Measurements from ENCODE around the gene RPIA. TPM values are rescaled to one million over a fixed set of nuclear protein-coding genes. Genes with fewer than 3 reads are reported as not detected.

The RPIA gene
- total RNA-seq, 1 experiment from 2014 or later, result 21.3 TPM

- Histone ChIP-seq H4K20me1 (ENCODE audit: insufficient read depth) (no peaks in the 10 kb centered on the region), H3K4me3 (no peak overlapping the region), H2AFZ (no peak overlapping the region), H3K27me3 (ENCODE audit: insufficient read depth, low read depth) (no peaks in the 10 kb centered on the region), H3K36me3 (ENCODE audit: low read depth) (no peaks in the 10 kb centered on the region), H3K79me2 (ENCODE audit: low read depth) (no peaks in the 10 kb centered on the region), H3K9me3 (ENCODE audit: insufficient read depth, low read depth) (no peaks in the 10 kb centered on the region), H3K4me2 (no peak overlapping the region), H3K9me2 (ENCODE audit: insufficient read depth) (no peaks in the 10 kb centered on the region), H3K4me1 (replicated peaks; ENCODE audit: insufficient read depth) (no peaks in the 10 kb centered on the region), H3K27ac (no peak overlapping the region), H3F3A (ENCODE audit: insufficient read depth, low read depth) (no peaks in the 10 kb centered on the region)
- no peak for TF ChIP-seq EZH2 (IDR thresholded peaks at IDR 0.05; ENCODE audit: low read depth)
- no peak for DNase-seq
- ChIA-PET CTCF (no interaction called here), POLR2A (ENCODE audit: unreplicated experiment) (no interaction called here)
- intact Hi-C loops (cut with micrococcal nuclease; ENCODE audit: unreplicated experiment), result no loop called here
- BruUV-seq (replicated peaks), result no TSS peak
Observed at GRCh38 chr2:88720399-88720798, 28.9 kb downstream of the RPIA start.

GRCh38 chr2:88721268-88721667, 29.8 kb downstream of the RPIA start:
- H4K20me1 ChIP-seq (ENCODE audit: insufficient read depth), result no peaks in the 10 kb centered on the region
- H3F3A ChIP-seq (ENCODE audit: insufficient read depth, low read depth), result no peaks in the 10 kb centered on the region
- TF ChIP-seq CTCF (conservative IDR thresholded peaks at IDR 0.05) (no peak), EZH2 (IDR thresholded peaks at IDR 0.05; ENCODE audit: low read depth) (no peak)
- no peak overlapping the region for H3K27ac ChIP-seq
- H3K9me2 ChIP-seq (ENCODE audit: insufficient read depth), result no peaks in the 10 kb centered on the region
- no peak overlapping the region for H3K4me2 ChIP-seq
- no peaks in the 10 kb centered on the region for H3K36me3 ChIP-seq (ENCODE audit: low read depth)
- ChIA-PET POLR2A (ENCODE audit: unreplicated experiment) (no interaction called here), CTCF (no interaction called here)
- H3K27me3 ChIP-seq (ENCODE audit: insufficient read depth, low read depth), result no peaks in the 10 kb centered on the region
- H2AFZ ChIP-seq, result no peak overlapping the region
- no TSS peak for BruUV-seq (replicated peaks)
- H3K4me3 ChIP-seq, result no peak overlapping the region
- no peaks in the 10 kb centered on the region for H3K4me1 ChIP-seq (replicated peaks; ENCODE audit: insufficient read depth)
- H3K79me2 ChIP-seq (ENCODE audit: low read depth), result no peaks in the 10 kb centered on the region
- no peaks in the 10 kb centered on the region for H3K9me3 ChIP-seq (ENCODE audit: insufficient read depth, low read depth)
- no peak for DNase-seq
- intact Hi-C loops (cut with micrococcal nuclease; ENCODE audit: unreplicated experiment), result no loop called here

GRCh38 chr2:88724643-88725332, 33.3 kb downstream of the RPIA start:
- no TSS peak for BruUV-seq (replicated peaks)

More at GRCh38 chr2:88724643-88725332, 33.3 kb downstream of the RPIA start:
- Histone ChIP-seq H2AFZ (no peak overlapping the region), H3K9me2 (ENCODE audit: insufficient read depth) (no peaks in the 10 kb centered on the region), H3K4me1 (replicated peaks; ENCODE audit: insufficient read depth) (no peaks in the 10 kb centered on the region), H3K79me2 (ENCODE audit: low read depth) (no peaks in the 10 kb centered on the region), H3K4me3 (no peak overlapping the region), H3F3A (ENCODE audit: insufficient read depth, low read depth) (no peaks in the 10 kb centered on the region), H4K20me1 (ENCODE audit: insufficient read depth) (no peaks in the 10 kb centered on the region), H3K27ac (no peak overlapping the region), H3K4me2 (no peak overlapping the region), H3K27me3 (ENCODE audit: insufficient read depth, low read depth) (no peaks in the 10 kb centered on the region), H3K36me3 (ENCODE audit: low read depth) (no peaks in the 10 kb centered on the region), H3K9me3 (ENCODE audit: insufficient read depth, low read depth) (no peaks in the 10 kb centered on the region)
- POLR2A ChIA-PET (ENCODE audit: unreplicated experiment), result no interaction called here
- TF ChIP-seq EZH2 (IDR thresholded peaks at IDR 0.05; ENCODE audit: low read depth) (no peak), CTCF (conservative IDR thresholded peaks at IDR 0.05) (no peak)
- CTCF ChIA-PET, result no interaction called here
- no peak for DNase-seq
- intact Hi-C loops (cut with micrococcal nuclease; ENCODE audit: unreplicated experiment), result no loop called here
